HG03432 (cell line): ENCODE measurements around the gene NIP7.

Source experiments
- ATAC-seq: cut with Tn5 transposase; IDR thresholded peaks from one replicate; pipeline ENCODE4 v1.9.1; 2021; ENCODE audit warnings: mild to moderate bottlenecking, moderate library complexity; ENCODE audit not compliant: unreplicated experiment

NIP7 gene

GRCh38 chr16:69318177-69318910 lies 21.2 kb upstream of the NIP7 start:
- no peak for ATAC-seq

- no peak for ATAC-seq
Measured at GRCh38 chr16:69318911-69319289, 20.7 kb upstream of the NIP7 start.

- ATAC-seq = no peak
Measured at GRCh38 chr16:69319381-69319780, 20.2 kb upstream of the NIP7 start.

GRCh38 chr16:69319826-69320739 lies 19.5 kb upstream of the NIP7 start:
- no peak for ATAC-seq

GRCh38 chr16:69320740-69321073 lies 18.9 kb upstream of the NIP7 start:
- no peak for ATAC-seq

- no peak for ATAC-seq
Measured at GRCh38 chr16:69321080-69321479, 18.5 kb upstream of the NIP7 start.

GRCh38 chr16:69322343-69322742 lies 17.2 kb upstream of the NIP7 start:
- no peak for ATAC-seq

GRCh38 chr16:69323415-69323814 lies 16.2 kb upstream of the NIP7 start:
- ATAC-seq = no peak

GRCh38 chr16:69324013-69324531 lies 15.5 kb upstream of the NIP7 start:
- no peak for ATAC-seq

- no peak for ATAC-seq
Measured at GRCh38 chr16:69324585-69325253, 14.9 kb upstream of the NIP7 start.

- no peak for ATAC-seq
Measured at GRCh38 chr16:69325784-69326171, 13.8 kb upstream of the NIP7 start.

- ATAC-seq = no peak
Measured at GRCh38 chr16:69326172-69326873, 13.2 kb upstream of the NIP7 start.

GRCh38 chr16:69327585-69328310 lies 11.8 kb upstream of the NIP7 start:
- no peak for ATAC-seq

GRCh38 chr16:69328854-69329316 lies 10.7 kb upstream of the NIP7 start:
- no peak for ATAC-seq

- ATAC-seq = peak; percentile 50
Measured at GRCh38 chr16:69329369-69330285, 9.9 kb upstream of the NIP7 start.

GRCh38 chr16:69330286-69331109 lies 9.1 kb upstream of the NIP7 start, which contains the start of gene PDF:
Gene PDF (minus strand): TSS chr16:69330588. CDS start chr16:69330570, 18 bp downstream.
- peak; percentile 95 for ATAC-seq

- ATAC-seq = no peak
Measured at GRCh38 chr16:69334696-69335095, 4.9 kb upstream of the NIP7 start.
